HCT116 (cell line): ENCODE data around the gene SLC25A13. TPM values are rescaled to one million over a fixed set of nuclear protein-coding genes. Genes with fewer than 3 reads are reported as not detected.

Source experiments
- ATAC-seq: fragments of 200-7000 bp; cut with Tn5 transposase; 2 replicates; pipeline ENCODE4 v1.9.1; 2020; ENCODE audit warnings: mild to moderate bottlenecking, moderate library complexity
- BruUV-seq: library from RNA; stranded (reverse); fragments of 400-500 nt; replicated peaks from 2 replicates; lab custom pipeline; 2021; lab: Mats Ljungman, UMichigan
- CTCF ChIA-PET: fragments of 300-600 bp; sonication (Branson Sonifier 250); formaldehyde crosslinking; loops from one replicate; lab custom pipeline; 2021; ENCODE audit warnings: antibody characterized with exemption; lab: Charles Lee
- POLR2A ChIA-PET: fragments of 300-600, 350-600 bp; sonication (Branson Sonifier 250); formaldehyde crosslinking; loops from one replicate; lab custom pipeline; 2021; ENCODE audit warnings: antibody characterized with exemption; lab: Charles Lee
- RAD21 ChIA-PET, 2 experiments: fragments of 300-600 bp; sonication (Branson Sonifier 250); formaldehyde crosslinking; loops; one replicate each; lab custom pipeline; 2023; ENCODE audit warnings: low total read pairs in 2 of 2; ENCODE audit not compliant: uncharacterized antibody in 2 of 2, unreplicated experiment in 2 of 2, low non-redundant PET in 1 of 2; lab: Charles Lee
- DNase-seq: peaks from one replicate; pipeline ENCODE4 v3.0.0-alpha.2; 2010; ENCODE audit warnings: low read depth, low spot score
- H2AFZ ChIP-seq: fragments of 200-600 bp; shearing (Covaris generic), sonication (generic); 2 replicates; pipeline ENCODE4 v1.6.1; 2017; ENCODE audit warnings: low read depth, mixed run types, mixed read lengths, antibody characterized with exemption, low read length; ENCODE audit not compliant: poor library complexity, severe bottlenecking
- H3K27ac ChIP-seq: 2 replicates; pipeline ENCODE4 v1.5.1; 2012; ENCODE audit warnings: low read depth, low read length
- H3K27me3 ChIP-seq: fragments of 200-600 bp; sonication (generic); 2 replicates; pipeline ENCODE4 v1.6.1; 2016; ENCODE audit warnings: mixed run types, low read length, mixed read lengths; ENCODE audit not compliant: insufficient read depth
- H3K36me3 ChIP-seq, 2 experiments: fragments of 200-500 bp in 1 of 2; fragments of 200-600 bp in 1 of 2; sonication (Bioruptor generic) in 1 of 2; sonication (generic) in 1 of 2; 2 replicates each; pipeline versions ENCODE4 v1.5.1 to v1.6.1; 2014 to 2016; ENCODE audit warnings: low read length in 2 of 2, inconsistent platforms in 1 of 2, mixed read lengths in 1 of 2, mixed run types in 1 of 2; ENCODE audit not compliant: insufficient read depth in 2 of 2, control insufficient read depth in 1 of 2
- H3K4me1 ChIP-seq, 2 experiments: fragments of 200-600 bp in 1 of 2; sonication (generic) in 1 of 2; 2 replicates each; pipeline versions ENCODE4 v1.5.1 to v1.6.1; 2012 to 2017; ENCODE audit warnings: low read length in 2 of 2, inconsistent platforms in 1 of 2, mild to moderate bottlenecking in 1 of 2, mixed read lengths in 1 of 2, mixed run types in 1 of 2, moderate library complexity in 1 of 2; ENCODE audit not compliant: insufficient read depth in 2 of 2, control insufficient read depth in 1 of 2
- H3K4me2 ChIP-seq: fragments of 200-600 bp; sonication (generic); 2 replicates; pipeline ENCODE4 v1.6.1; 2017; ENCODE audit warnings: mixed run types, low read length, mixed read lengths
- H3K4me3 ChIP-seq, 2 experiments: fragments of 200-600 bp in 1 of 2; sonication (generic) in 1 of 2; replicated peaks in 1 of 2; 2 replicates each; pipeline ENCODE4 v1.5.1; 2011 to 2016; ENCODE audit warnings: low read length in 2 of 2, control low read depth in 1 of 2, low read depth in 1 of 2, mild to moderate bottlenecking in 1 of 2, mixed read lengths in 1 of 2, mixed run types in 1 of 2
- H3K79me2 ChIP-seq: fragments of 200-600 bp; sonication (generic); 2 replicates; pipeline ENCODE4 v1.6.1; 2017; ENCODE audit warnings: mild to moderate bottlenecking, mixed run types, low read length, moderate library complexity, mixed read lengths; ENCODE audit not compliant: insufficient read depth
- H3K9ac ChIP-seq: fragments of 200-600 bp; sonication (generic); 2 replicates; pipeline ENCODE4 v1.6.1; 2016; ENCODE audit warnings: low read length, mixed read lengths
- H3K9me2 ChIP-seq: fragments of 200-600 bp; sonication (generic), shearing (Covaris generic); 2 replicates; pipeline ENCODE4 v1.6.1; 2017; ENCODE audit warnings: mixed run types, mild to moderate bottlenecking, moderate library complexity; ENCODE audit not compliant: insufficient read depth
- H3K9me3 ChIP-seq, 2 experiments: fragments of 200-500 bp in 1 of 2; fragments of 200-600 bp in 1 of 2; sonication (Bioruptor generic) in 1 of 2; sonication (generic) in 1 of 2; 2 replicates each; pipeline ENCODE4 v1.6.1; 2014 to 2017; ENCODE audit warnings: low read length in 2 of 2, mixed read lengths in 2 of 2, inconsistent platforms in 1 of 2, low read depth in 1 of 2, mild to moderate bottlenecking in 1 of 2, mixed run types in 1 of 2, moderate library complexity in 1 of 2; ENCODE audit not compliant: control insufficient read depth in 1 of 2, insufficient read depth in 1 of 2
- H4K20me1 ChIP-seq: fragments of 200-600 bp; sonication (generic), shearing (Covaris generic); 2 replicates; pipeline ENCODE4 v1.6.1; 2017; ENCODE audit warnings: mixed run types, mild to moderate bottlenecking, moderate library complexity; ENCODE audit not compliant: insufficient read depth
- ATF3 ChIP-seq: IDR thresholded peaks from 2 replicates; pipeline ENCODE4 v1.6.1; 2012
- CBX3 ChIP-seq: IDR thresholded peaks from 2 replicates; pipeline ENCODE4 v1.6.1; 2012; ENCODE audit warnings: low read depth
- CEBPB ChIP-seq: IDR thresholded peaks from 2 replicates; pipeline ENCODE4 v1.6.1; 2012; ENCODE audit warnings: low read depth
- EGR1 ChIP-seq: IDR thresholded peaks from 2 replicates; pipeline ENCODE4 v1.6.1; 2012; ENCODE audit warnings: low read depth
- EZH2 ChIP-seq: fragments of 200-600 bp; sonication (generic); IDR thresholded peaks from 2 replicates; pipeline ENCODE4 v1.6.1; 2017; ENCODE audit warnings: antibody characterized with exemption, mixed run types
- EZH2phosphoT487 ChIP-seq: fragments of 200-600 bp; IDR thresholded peaks from 2 replicates; pipeline ENCODE4 v1.6.1; 2018; ENCODE audit warnings: antibody characterized with exemption, borderline replicate concordance
- FOSL1 ChIP-seq: IDR thresholded peaks from 2 replicates; pipeline ENCODE4 v1.6.1; 2012; ENCODE audit warnings: low read depth
- POLR2A ChIP-seq: IDR thresholded peaks from 2 replicates; pipeline ENCODE4 v1.7.0; 2011; ENCODE audit warnings: borderline replicate concordance; ENCODE audit not compliant: insufficient read depth, insufficient read length; ENCODE audit errors: extremely low read depth
- POLR2AphosphoS5 ChIP-seq: IDR thresholded peaks from 2 replicates; pipeline ENCODE4 v1.6.1; 2011; ENCODE audit warnings: mild to moderate bottlenecking, low read depth, low read length, moderate library complexity
- SIN3A ChIP-seq: IDR thresholded peaks from 2 replicates; pipeline ENCODE4 v1.6.1; 2012; ENCODE audit warnings: low read depth
- SRF ChIP-seq: IDR thresholded peaks from 2 replicates; pipeline ENCODE4 v1.6.1; 2012; ENCODE audit warnings: low read depth
- YY1 ChIP-seq: IDR thresholded peaks from 2 replicates; pipeline ENCODE4 v1.6.1; 2011; ENCODE audit warnings: low read length, low read depth, moderate library complexity, mild to moderate bottlenecking; ENCODE audit not compliant: insufficient replicate concordance; ENCODE audit errors: extremely low read depth
- ZBTB33 ChIP-seq: IDR thresholded peaks from 2 replicates; pipeline ENCODE4 v1.6.1; 2011; ENCODE audit warnings: mild to moderate bottlenecking, low read length, moderate library complexity; ENCODE audit not compliant: insufficient replicate concordance; ENCODE audit errors: extremely low read depth
- ZNF274 ChIP-seq: fragments of 200-500 bp; sonication (Bioruptor generic); IDR thresholded peaks from 2 replicates; pipeline ENCODE4 v1.6.1; 2014; ENCODE audit warnings: mild to moderate bottlenecking, low read depth, low read length, inconsistent platforms
- intact Hi-C: fragments of 100-400 bp; cut with micrococcal nuclease; formaldehyde crosslinking; loops from 2 replicates; pipeline ENCODE4 v1.10.0; 2022
- total RNA-seq: library from RNA; stranded (reverse); gene quantifications from one replicate; pipeline ENCODE4 v1.2.1, GENCODE V29; 2021; ENCODE audit not compliant: unreplicated experiment
- TF ChIP-seq, protein P1 (sequence below): IDR thresholded peaks from 2 replicates; pipeline ENCODE4 v1.6.1; 2012

The SLC25A13 gene
- total RNA-seq, 1 experiment from 2014 or later = 19.3 TPM

- H3K4me2 ChIP-seq = no peak overlapping the region
- no peak for ATAC-seq
- CTCF ChIA-PET = no interaction called here
- intact Hi-C loops = no loop called here
- RAD21 ChIA-PET = no interaction called here
- BruUV-seq = no TSS peak
- no peaks in the 10 kb centered on the region for H3K9me3 ChIP-seq
- no peaks in the 10 kb centered on the region for H3K79me2 ChIP-seq
- no peak overlapping the region for H3K9ac ChIP-seq
- POLR2A ChIA-PET = no interaction called here
- H4K20me1 ChIP-seq = no peaks in the 10 kb centered on the region
- no peak overlapping the region for H2AFZ ChIP-seq
- peaks cover 0 to 7% of the 10 kb centered on the region in 2 experiments; a peak in 1 of 4 replicates for H3K36me3 ChIP-seq
- no peak overlapping the region for H3K27ac ChIP-seq
- H3K27me3 ChIP-seq = no peaks in the 10 kb centered on the region
- H3K9me2 ChIP-seq = no peaks in the 10 kb centered on the region
- no peaks in the 10 kb centered on the region for H3K4me1 ChIP-seq
- no peak for DNase-seq
- H3K4me3 ChIP-seq = no peak overlapping the region
- TF ChIP-seq, protein P1, sequence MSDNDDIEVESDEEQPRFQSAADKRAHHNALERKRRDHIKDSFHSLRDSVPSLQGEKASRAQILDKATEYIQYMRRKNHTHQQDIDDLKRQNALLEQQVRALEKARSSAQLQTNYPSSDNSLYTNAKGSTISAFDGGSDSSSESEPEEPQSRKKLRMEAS = no peak
- TF ChIP-seq POLR2A = no peak
- no peak for TF ChIP-seq ZBTB33
Observed at GRCh38 chr7:96182424-96183158, 139.3 kb downstream of the SLC25A13 start.

DNA sequence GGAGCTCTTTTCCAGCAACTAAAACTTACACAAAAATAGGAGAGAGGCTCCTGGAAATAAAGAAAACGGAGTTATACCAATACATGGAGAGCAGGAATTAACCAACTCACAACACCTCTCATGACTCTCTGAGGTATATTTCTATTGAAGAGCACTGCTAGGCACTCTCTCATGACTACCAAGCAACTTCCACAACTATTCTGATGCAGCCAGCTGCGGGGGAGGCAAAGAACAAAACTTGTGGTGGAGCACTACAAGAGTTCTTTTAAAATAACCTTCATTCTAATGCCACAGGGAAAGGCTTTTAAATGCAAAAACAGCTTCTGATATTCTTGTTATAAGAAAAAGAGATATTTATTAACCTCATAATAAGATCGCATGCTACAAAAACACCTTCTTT is 140.7 kb downstream of the SLC25A13 start:
- no peak overlapping the region for H3K4me2 ChIP-seq
- RAD21 ChIA-PET = no interaction called here
- TF ChIP-seq EGR1 (no peak), EZH2phosphoT487 (no peak), ATF3 (no peak), ZNF274 (no peak), EZH2 (no peak), POLR2A (no peak), SIN3A (no peak), CEBPB (no peak), FOSL1 (no peak), POLR2AphosphoS5 (no peak), ZBTB33 (no peak), CBX3 (no peak), YY1 (no peak), SRF (no peak)
- TF ChIP-seq, protein P1 = no peak

More for the DNA sequence above, 140.7 kb downstream of the SLC25A13 start:
- ChIA-PET CTCF (no interaction called here), POLR2A (no interaction called here)
- Histone ChIP-seq H3K27ac (no peak overlapping the region), H3K79me2 (no peaks in the 10 kb centered on the region), H3K9me2 (no peaks in the 10 kb centered on the region), H3K36me3 (peaks cover under 1 to 7% of the 10 kb centered on the region in 2 experiments; a peak in 1 of 4 replicates), H3K4me1 (no peaks in the 10 kb centered on the region), H3K9ac (no peak overlapping the region), H2AFZ (no peak overlapping the region), H3K27me3 (no peaks in the 10 kb centered on the region), H4K20me1 (no peaks in the 10 kb centered on the region), H3K4me3 (no peak overlapping the region), H3K9me3 (no peaks in the 10 kb centered on the region)
- BruUV-seq = no TSS peak
- ATAC-seq = no peak
- intact Hi-C loops = loop anchor here (2.0 kb wide), 1 partner anchor 846 kb away; no protein-coding TSS in a partner anchor
- DNase-seq = no peak
